GM12878 (cell line): ENCODE data around the gene SERPINE1. TPM values are rescaled to one million over a fixed set of nuclear protein-coding genes. Genes with fewer than 3 reads are reported as not detected.
A peak's percentile ranks its signal among the peaks of the same experiment; 100 is the strongest.

Experiments
- ATF7 ChIP-seq: fragments of 450-650 bp; IDR thresholded peaks from 2 replicates; pipeline ENCODE4 v1.6.1; 2016; ENCODE audit warnings: low read depth, mild to moderate bottlenecking
- CREM ChIP-seq: IDR thresholded peaks from 2 replicates; pipeline ENCODE4 v1.6.1; 2014; ENCODE audit warnings: antibody characterized with exemption, low read depth
- DPF2 ChIP-seq: fragments of 450-650 bp; IDR thresholded peaks from 2 replicates; pipeline ENCODE4 v1.6.1; 2017; ENCODE audit warnings: mild to moderate bottlenecking
- EGR1 ChIP-seq, 2 experiments: IDR thresholded peaks; 1 replicate in 1 of 2; 2 replicates in 1 of 2; pipeline ENCODE4 v1.6.1; 2011 to 2012; ENCODE audit warnings: low read depth in 2 of 2, low read length in 2 of 2, borderline replicate concordance in 1 of 2, mild to moderate bottlenecking in 1 of 2, moderate library complexity in 1 of 2
- GATAD2B ChIP-seq: fragments of 450-650 bp; conservative IDR thresholded peaks from 2 replicates; pipeline ENCODE4 v1.6.1; 2017; ENCODE audit warnings: low read depth, mild to moderate bottlenecking, moderate library complexity
- KAT2A ChIP-seq: conservative IDR thresholded peaks from 2 replicates; pipeline ENCODE4 v1.6.1; 2011; ENCODE audit warnings: low read depth, low read length; ENCODE audit not compliant: control insufficient read depth
- MYC ChIP-seq: IDR thresholded peaks from 2 replicates; pipeline ENCODE4 v1.6.1; 2011; ENCODE audit warnings: mild to moderate bottlenecking, low read length, moderate library complexity, inconsistent platforms; ENCODE audit not compliant: insufficient read depth, insufficient replicate concordance, insufficient read length, severe bottlenecking
- NFIC ChIP-seq: IDR thresholded peaks from 2 replicates; pipeline ENCODE4 v1.6.1; 2012; ENCODE audit warnings: low read depth, mild to moderate bottlenecking, inconsistent platforms, low read length, moderate library complexity
- NFYB ChIP-seq: IDR thresholded peaks from 2 replicates; pipeline ENCODE4 v1.6.1; 2011; ENCODE audit warnings: low read depth, mild to moderate bottlenecking, low read length, improper control_type of control experiment, moderate library complexity; ENCODE audit not compliant: insufficient read depth
- RAD51 ChIP-seq: fragments of 450-650 bp; IDR thresholded peaks from 2 replicates; pipeline ENCODE4 v1.6.1; 2016; ENCODE audit warnings: moderate library complexity, mild to moderate bottlenecking, inconsistent platforms
- SP1 ChIP-seq: IDR thresholded peaks from one replicate; pipeline ENCODE4 v1.6.1; 2011; ENCODE audit warnings: low read depth, low read length
- TAF1 ChIP-seq: IDR thresholded peaks from 2 replicates; pipeline ENCODE4 v1.6.1; 2011; ENCODE audit warnings: mild to moderate bottlenecking, low read depth, low read length, borderline replicate concordance
- TCF3 ChIP-seq: IDR thresholded peaks from 2 replicates; pipeline ENCODE4 v1.6.1; 2012; ENCODE audit warnings: low read depth, mild to moderate bottlenecking, low read length, borderline replicate concordance; ENCODE audit not compliant: insufficient read depth
- TCF7 ChIP-seq: IDR thresholded peaks from 2 replicates; pipeline ENCODE4 v1.6.1; 2014; ENCODE audit warnings: antibody characterized with exemption, borderline replicate concordance
- YY1 ChIP-seq: IDR thresholded peaks from 2 replicates; pipeline ENCODE4 v1.6.1; 2011; ENCODE audit warnings: low read depth, mild to moderate bottlenecking, low read length
- ZNF622 ChIP-seq: fragments of 450-650 bp; IDR thresholded peaks from 2 replicates; pipeline ENCODE4 v1.6.1; 2017; ENCODE audit warnings: mild to moderate bottlenecking, inconsistent platforms
- polyA plus RNA-seq, 11 experiments: library from polyadenylated mRNA; depleted of rRNA in 4 of 11; unstranded in 6 of 11; stranded (reverse) in 5 of 11; fragments of >200 nt; fragmentation: Nextera tagmentation in 4 of 11; fragmentation: Illumina TruSeq in 1 of 11; extraction: Ambion mirVana in 4 of 11; extraction: Trizol in 1 of 11; gene quantifications; 1 replicate in 1 of 11; 2 replicates in 10 of 11; pipeline versions ENCODE4 v1.2.1 to v1.2.3, GENCODE V29; 2011 to 2016; ENCODE audit warnings: inconsistent platforms in 2 of 11, missing spikeins in 2 of 11, low read depth in 1 of 11
- total RNA-seq, 4 experiments: library from RNA; depleted of rRNA in 3 of 4; stranded (reverse); fragments of >200 nt in 3 of 4; fragmentation: Illumina TruSeq in 1 of 4; extraction: Trizol in 1 of 4; gene quantifications; 2 replicates each; pipeline versions ENCODE4 v1.2.1 to v1.2.3, GENCODE V29; 2013 to 2021
- TF ChIP-seq, protein P1 (sequence below): fragments of 450-650 bp; formaldehyde crosslinking; IDR thresholded peaks from 2 replicates; pipeline ENCODE4 v1.4.0; 2020; ENCODE audit warnings: mild to moderate bottlenecking, moderate library complexity
- TF ChIP-seq, protein P2 (sequence below): IDR thresholded peaks from 2 replicates; pipeline ENCODE4 v1.6.1; 2011; ENCODE audit warnings: low read depth, low read length, improper control_type of control experiment, borderline replicate concordance
- TF ChIP-seq, protein P3 (sequence below): IDR thresholded peaks from 2 replicates; pipeline ENCODE4 v1.6.1; 2012; ENCODE audit warnings: low read depth, low read length, improper control_type of control experiment
- TF ChIP-seq, protein P4 (sequence below), 3 experiments: IDR thresholded peaks in 2 of 3; conservative IDR thresholded peaks in 1 of 3; 2 replicates each; pipeline ENCODE4 v1.5.1; 2011; ENCODE audit warnings: low read depth in 3 of 3, low read length in 3 of 3, mild to moderate bottlenecking in 3 of 3, control low read depth in 2 of 3, moderate library complexity in 2 of 3, inconsistent platforms in 1 of 3, mixed read lengths in 1 of 3; ENCODE audit not compliant: control insufficient read depth in 2 of 3, insufficient read depth in 1 of 3; ENCODE audit errors: extremely low read depth in 1 of 3
- TF ChIP-seq, protein P5 (sequence below): fragments of 450-650 bp; IDR thresholded peaks from 2 replicates; pipeline ENCODE4 v1.6.1; 2017; ENCODE audit warnings: borderline replicate concordance

SERPINE1 gene
- total and polyA plus RNA-seq, 10 of the 15 experiments (the other 5 are each of a cell fraction or from before 2014, with no cell fraction given), result 0.20 to 2.4 (median 0.44) TPM

DNA sequence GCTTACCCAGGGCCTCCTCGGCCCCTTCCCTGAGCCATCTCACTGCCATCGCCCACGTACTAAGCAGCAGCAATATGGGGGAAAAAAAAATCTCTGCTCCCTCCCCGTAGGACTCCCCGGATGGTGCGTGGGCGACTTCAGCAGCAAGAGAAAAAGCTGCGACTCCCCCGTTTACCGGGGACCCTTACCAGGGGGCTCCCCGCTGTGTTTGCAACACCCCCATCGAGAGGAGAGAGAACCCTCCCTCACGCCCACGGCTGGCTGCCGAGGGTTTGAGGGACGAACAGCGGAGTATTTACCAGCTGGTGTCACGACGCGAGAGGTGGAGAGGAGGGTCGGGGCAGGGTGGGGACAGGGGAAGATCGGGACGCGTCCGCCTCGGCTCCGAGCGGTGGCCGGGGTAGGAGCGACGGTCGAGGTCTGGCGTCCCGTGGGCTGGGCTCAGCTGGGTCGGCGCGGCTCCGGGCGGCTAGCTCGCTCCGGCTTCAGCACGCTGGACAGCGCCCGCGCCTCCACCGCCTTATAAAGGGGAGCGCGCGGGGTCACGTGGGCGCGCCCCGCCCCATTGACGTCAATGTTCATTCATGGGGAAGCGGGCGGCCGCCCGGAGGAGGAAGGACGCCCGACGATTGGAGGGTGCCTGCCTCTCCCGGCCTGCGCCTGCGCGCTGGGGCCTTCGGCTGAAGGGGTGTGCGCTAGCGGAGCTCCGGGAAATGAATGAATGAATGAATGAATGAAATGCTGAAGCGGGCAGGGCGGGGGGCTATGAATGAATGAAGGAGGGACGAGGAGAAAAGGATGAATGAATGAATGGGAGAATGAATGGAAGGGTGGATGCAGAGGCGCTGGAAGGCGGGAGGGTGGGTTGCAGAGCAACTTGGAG is 38.4 kb downstream of the SERPINE1 start, which contains the start of gene VGF (continued):
- TF ChIP-seq, protein P1, sequence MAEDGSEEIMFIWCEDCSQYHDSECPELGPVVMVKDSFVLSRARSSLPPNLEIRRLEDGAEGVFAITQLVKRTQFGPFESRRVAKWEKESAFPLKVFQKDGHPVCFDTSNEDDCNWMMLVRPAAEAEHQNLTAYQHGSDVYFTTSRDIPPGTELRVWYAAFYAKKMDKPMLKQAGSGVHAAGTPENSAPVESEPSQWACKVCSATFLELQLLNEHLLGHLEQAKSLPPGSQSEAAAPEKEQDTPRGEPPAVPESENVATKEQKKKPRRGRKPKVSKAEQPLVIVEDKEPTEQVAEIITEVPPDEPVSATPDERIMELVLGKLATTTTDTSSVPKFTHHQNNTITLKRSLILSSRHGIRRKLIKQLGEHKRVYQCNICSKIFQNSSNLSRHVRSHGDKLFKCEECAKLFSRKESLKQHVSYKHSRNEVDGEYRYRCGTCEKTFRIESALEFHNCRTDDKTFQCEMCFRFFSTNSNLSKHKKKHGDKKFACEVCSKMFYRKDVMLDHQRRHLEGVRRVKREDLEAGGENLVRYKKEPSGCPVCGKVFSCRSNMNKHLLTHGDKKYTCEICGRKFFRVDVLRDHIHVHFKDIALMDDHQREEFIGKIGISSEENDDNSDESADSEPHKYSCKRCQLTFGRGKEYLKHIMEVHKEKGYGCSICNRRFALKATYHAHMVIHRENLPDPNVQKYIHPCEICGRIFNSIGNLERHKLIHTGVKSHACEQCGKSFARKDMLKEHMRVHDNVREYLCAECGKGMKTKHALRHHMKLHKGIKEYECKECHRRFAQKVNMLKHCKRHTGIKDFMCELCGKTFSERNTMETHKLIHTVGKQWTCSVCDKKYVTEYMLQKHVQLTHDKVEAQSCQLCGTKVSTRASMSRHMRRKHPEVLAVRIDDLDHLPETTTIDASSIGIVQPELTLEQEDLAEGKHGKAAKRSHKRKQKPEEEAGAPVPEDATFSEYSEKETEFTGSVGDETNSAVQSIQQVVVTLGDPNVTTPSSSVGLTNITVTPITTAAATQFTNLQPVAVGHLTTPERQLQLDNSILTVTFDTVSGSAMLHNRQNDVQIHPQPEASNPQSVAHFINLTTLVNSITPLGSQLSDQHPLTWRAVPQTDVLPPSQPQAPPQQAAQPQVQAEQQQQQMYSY (CRISPR knock-in tag), result no peak
- peak; percentile 57 for TF ChIP-seq DPF2
- TF ChIP-seq, protein P2, sequence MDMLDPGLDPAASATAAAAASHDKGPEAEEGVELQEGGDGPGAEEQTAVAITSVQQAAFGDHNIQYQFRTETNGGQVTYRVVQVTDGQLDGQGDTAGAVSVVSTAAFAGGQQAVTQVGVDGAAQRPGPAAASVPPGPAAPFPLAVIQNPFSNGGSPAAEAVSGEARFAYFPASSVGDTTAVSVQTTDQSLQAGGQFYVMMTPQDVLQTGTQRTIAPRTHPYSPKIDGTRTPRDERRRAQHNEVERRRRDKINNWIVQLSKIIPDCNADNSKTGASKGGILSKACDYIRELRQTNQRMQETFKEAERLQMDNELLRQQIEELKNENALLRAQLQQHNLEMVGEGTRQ, result peak; percentile 92
- no peak for TF ChIP-seq NFIC
- peak; percentile 52 for TF ChIP-seq ATF7
- peak in 1 of 2 experiments; percentile 18; a peak in 1 of 3 replicates for TF ChIP-seq EGR1 (IDR thresholded peaks at IDR 0.05; ENCODE audit: borderline replicate concordance in 1 of 2, low read depth in 2 of 2, low read length in 2 of 2)
- 0 out of 2 replicates have a peak, but pooled peaks have one; percentile 44 for TF ChIP-seq YY1
- TF ChIP-seq CREM, result peak; percentile 70; the same call in 1 of the 2 replicates
- TF ChIP-seq, protein P3, sequence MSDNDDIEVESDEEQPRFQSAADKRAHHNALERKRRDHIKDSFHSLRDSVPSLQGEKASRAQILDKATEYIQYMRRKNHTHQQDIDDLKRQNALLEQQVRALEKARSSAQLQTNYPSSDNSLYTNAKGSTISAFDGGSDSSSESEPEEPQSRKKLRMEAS, result peak; percentile 97
- TF ChIP-seq, protein P4, sequence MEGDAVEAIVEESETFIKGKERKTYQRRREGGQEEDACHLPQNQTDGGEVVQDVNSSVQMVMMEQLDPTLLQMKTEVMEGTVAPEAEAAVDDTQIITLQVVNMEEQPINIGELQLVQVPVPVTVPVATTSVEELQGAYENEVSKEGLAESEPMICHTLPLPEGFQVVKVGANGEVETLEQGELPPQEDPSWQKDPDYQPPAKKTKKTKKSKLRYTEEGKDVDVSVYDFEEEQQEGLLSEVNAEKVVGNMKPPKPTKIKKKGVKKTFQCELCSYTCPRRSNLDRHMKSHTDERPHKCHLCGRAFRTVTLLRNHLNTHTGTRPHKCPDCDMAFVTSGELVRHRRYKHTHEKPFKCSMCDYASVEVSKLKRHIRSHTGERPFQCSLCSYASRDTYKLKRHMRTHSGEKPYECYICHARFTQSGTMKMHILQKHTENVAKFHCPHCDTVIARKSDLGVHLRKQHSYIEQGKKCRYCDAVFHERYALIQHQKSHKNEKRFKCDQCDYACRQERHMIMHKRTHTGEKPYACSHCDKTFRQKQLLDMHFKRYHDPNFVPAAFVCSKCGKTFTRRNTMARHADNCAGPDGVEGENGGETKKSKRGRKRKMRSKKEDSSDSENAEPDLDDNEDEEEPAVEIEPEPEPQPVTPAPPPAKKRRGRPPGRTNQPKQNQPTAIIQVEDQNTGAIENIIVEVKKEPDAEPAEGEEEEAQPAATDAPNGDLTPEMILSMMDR (IDR thresholded peaks at IDR 0.05 in 2 of 3, conservative IDR thresholded peaks at IDR 0.05 in 1 of 3; ENCODE audit: control insufficient read depth in 2 of 3, extremely low read depth in 1 of 3, insufficient read depth in 1 of 3, low read depth in 3 of 3, low read length in 3 of 3), result no peak
- peak; percentile 60; the same call in 1 of the 2 replicates for TF ChIP-seq NFYB
- TF ChIP-seq KAT2A, result no peak
- TF ChIP-seq ZNF622, result no peak
- TF ChIP-seq MYC, result no peak
- TF ChIP-seq TCF3, result peak; percentile 14; the same call in 1 of the 2 replicates
- TF ChIP-seq, protein P5, sequence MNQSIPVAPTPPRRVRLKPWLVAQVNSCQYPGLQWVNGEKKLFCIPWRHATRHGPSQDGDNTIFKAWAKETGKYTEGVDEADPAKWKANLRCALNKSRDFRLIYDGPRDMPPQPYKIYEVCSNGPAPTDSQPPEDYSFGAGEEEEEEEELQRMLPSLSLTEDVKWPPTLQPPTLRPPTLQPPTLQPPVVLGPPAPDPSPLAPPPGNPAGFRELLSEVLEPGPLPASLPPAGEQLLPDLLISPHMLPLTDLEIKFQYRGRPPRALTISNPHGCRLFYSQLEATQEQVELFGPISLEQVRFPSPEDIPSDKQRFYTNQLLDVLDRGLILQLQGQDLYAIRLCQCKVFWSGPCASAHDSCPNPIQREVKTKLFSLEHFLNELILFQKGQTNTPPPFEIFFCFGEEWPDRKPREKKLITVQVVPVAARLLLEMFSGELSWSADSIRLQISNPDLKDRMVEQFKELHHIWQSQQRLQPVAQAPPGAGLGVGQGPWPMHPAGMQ, result no peak
- TF ChIP-seq TAF1, result no peak
- TF ChIP-seq GATAD2B, result 0 out of 2 replicates have a peak, but pooled peaks have one; percentile 21
- no peak for TF ChIP-seq TCF7
- peak; percentile 51 for TF ChIP-seq SP1
- peak; percentile 90 for TF ChIP-seq RAD51
